Immature natural killer cell (primary cell): Measurements from ENCODE around the gene ODF4. TPM values are rescaled to one million over a fixed set of nuclear protein-coding genes. Genes with fewer than 3 reads are reported as not detected.
A peak's percentile ranks its signal among the peaks of the same experiment; 100 is the strongest.
"Not testable (repeated sequence)": the region's sequence is repeated elsewhere in the genome, so short reads cannot be mapped to it uniquely, and the experiment has no call there.

Experiments
- DNase-seq, 3 donors: peaks; one replicate each; pipeline ENCODE4 v3.0.0; 2022; ENCODE audit warnings: mixed read lengths in 1 of 3
- H3K27ac Mint-ChIP-seq, 6 donors: one replicate each; pipeline ENCODE4 v1.8.0; 2020; ENCODE audit warnings: mixed read lengths in 6 of 6, mild to moderate bottlenecking in 5 of 6, inconsistent platforms in 4 of 6, moderate library complexity in 3 of 6
- H3K27me3 Mint-ChIP-seq, 3 donors: one replicate each; pipeline ENCODE4 v1.8.0; 2020 to 2021; ENCODE audit warnings: low read depth in 3 of 3, mild to moderate bottlenecking in 3 of 3, mixed read lengths in 3 of 3, moderate library complexity in 3 of 3, inconsistent platforms in 1 of 3
- H3K36me3 Mint-ChIP-seq, 3 donors: one replicate each; pipeline ENCODE4 v1.8.0; 2020; ENCODE audit warnings: mixed read lengths in 3 of 3, inconsistent platforms in 2 of 3, mild to moderate bottlenecking in 2 of 3
- H3K4me1 Mint-ChIP-seq, 2 donors: one replicate each; pipeline ENCODE4 v1.8.0; 2020; ENCODE audit warnings: inconsistent platforms in 2 of 2, mild to moderate bottlenecking in 2 of 2, mixed read lengths in 2 of 2, moderate library complexity in 1 of 2
- H3K4me3 Mint-ChIP-seq, 5 donors: one replicate each; pipeline ENCODE4 v1.8.0; 2020; ENCODE audit warnings: mild to moderate bottlenecking in 5 of 5, mixed read lengths in 5 of 5, inconsistent platforms in 3 of 5, moderate library complexity in 3 of 5
- H3K9me3 Mint-ChIP-seq, 6 donors: one replicate each; pipeline ENCODE4 v1.8.0; 2020; ENCODE audit warnings: mild to moderate bottlenecking in 6 of 6, mixed read lengths in 6 of 6, inconsistent platforms in 4 of 6, moderate library complexity in 3 of 6
- polyA plus RNA-seq, 3 donors: library from polyadenylated mRNA; unstranded; fragments of 300-500 nt; fragmentation: Illumina TruSeq; gene quantifications; one replicate each; pipeline ENCODE4 v1.2.3, GENCODE V29; 2021

The ODF4 gene
- polyA plus RNA-seq, 3 donors from 2014 or later: not detected

DNA sequence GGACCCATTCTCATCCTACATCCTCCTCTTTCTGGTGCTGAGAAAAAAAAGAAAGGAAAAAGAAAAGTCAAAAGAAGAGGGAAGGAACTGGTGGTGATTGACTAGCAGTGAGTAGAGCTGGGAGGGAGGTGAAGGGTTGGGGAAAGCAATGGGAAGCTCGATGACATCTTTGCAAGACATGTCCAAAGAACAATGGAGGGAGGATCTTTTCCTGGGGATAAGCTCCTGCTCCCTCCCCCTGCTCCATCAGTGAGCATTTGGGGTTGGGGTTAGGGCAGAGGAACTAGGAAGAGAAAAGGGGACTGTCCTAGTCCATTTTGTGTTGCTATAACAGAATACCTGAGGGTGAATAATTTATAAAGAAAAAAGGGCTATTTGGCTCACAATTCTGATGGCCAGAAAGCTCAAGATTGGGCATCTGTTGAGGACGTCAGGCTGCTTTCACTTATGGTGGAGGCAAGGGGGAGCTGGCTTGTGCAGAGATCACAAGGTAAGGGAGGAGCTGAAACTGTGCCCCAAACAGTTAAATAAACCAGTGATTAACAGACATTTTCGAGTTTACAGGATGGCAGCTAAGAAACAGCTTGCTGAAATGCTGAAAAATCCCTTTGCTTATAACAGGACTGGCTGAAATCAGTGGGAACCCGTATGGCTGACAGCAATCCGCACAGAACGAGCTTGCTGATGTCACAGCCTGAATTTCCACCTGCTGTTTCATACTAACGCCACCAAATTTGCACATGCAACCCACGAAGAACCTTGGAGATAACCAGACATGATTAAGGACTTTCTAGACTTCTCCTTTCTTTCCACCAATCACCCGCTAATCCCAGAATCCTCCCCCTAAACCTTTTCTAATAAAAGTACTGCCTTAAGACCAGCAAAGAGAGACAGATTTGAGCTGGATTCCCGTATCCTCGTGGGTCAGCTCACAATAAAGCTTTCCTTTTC lies 1.6 kb upstream of the ODF4 start:
- Mint-ChIP-seq H3K4me3 (peak overlapping the region in 3 of 5 donors; percentile 2 to 24 (median 21)), H3K9me3 (no peaks in the 10 kb centered on the region), H3K36me3 (no peaks in the 10 kb centered on the region), H3K27me3 (peaks cover 0 to 11% (median 6%) of the 10 kb centered on the region in 3 donors), H3K4me1 (peaks cover 8 to 10% of the 10 kb centered on the region in 2 donors), H3K27ac (peak overlapping the region in 1 of 6 donors; percentile 23)
- DNase-seq: no peak

DNA sequence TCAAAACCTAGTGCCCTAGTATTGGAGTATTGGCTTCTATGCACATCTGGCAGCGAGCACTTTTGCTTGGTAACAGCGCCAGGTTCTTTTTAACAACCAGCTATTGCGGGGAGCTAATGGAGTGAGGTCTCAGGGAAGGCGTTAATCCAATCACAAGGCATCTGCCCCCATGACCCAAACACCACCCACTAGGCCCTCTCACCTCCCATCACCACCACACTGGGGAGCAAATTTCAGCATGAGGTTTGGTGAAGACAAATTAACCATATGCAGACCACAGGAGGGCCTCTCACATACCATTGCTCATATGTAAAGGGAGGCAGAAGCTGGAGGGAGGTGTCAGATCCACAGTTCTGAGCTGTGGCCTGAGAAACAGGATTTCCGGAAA lies 893 bp upstream of the ODF4 start:
- H3K27me3 Mint-ChIP-seq: peaks cover 0 to 8% (median 6%) of the 10 kb centered on the region in 3 donors
- peaks cover 8 to 10% of the 10 kb centered on the region in 2 donors for H3K4me1 Mint-ChIP-seq
- H3K27ac Mint-ChIP-seq: no peak overlapping the region
- H3K36me3 Mint-ChIP-seq: no peaks in the 10 kb centered on the region
- no peaks in the 10 kb centered on the region for H3K9me3 Mint-ChIP-seq
- no peak overlapping the region for H3K4me3 Mint-ChIP-seq
- no peak for DNase-seq

DNA sequence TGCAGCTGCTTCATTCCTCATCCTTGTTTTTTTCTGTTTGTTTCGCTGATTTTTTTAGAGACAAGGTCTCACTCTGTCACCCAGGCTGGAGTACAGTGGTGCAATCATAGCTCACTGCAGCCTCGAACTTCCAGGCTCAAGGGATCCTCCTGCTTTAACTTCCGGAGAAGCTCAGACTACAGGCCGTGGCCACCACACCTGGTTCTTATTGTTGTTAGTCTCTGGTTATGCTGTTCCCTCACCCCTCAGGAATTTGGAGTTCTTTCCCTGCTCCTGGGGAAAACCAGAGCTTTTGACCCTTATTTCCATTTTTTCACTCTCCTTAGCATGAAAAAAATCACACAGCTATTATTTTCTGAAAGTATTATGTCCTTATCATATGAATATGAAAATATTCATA lies 1.8 kb downstream of the ODF4 start:
- DNase-seq: no peak
- Mint-ChIP-seq H3K27me3 (peaks cover 3 to 6% (median 6%) of the 10 kb centered on the region in 3 donors), H3K4me1 (peaks cover 8 to 10% of the 10 kb centered on the region in 2 donors), H3K36me3 (no peaks in the 10 kb centered on the region), H3K27ac (no peak overlapping the region), H3K4me3 (no peak overlapping the region), H3K9me3 (no peaks in the 10 kb centered on the region)

DNA sequence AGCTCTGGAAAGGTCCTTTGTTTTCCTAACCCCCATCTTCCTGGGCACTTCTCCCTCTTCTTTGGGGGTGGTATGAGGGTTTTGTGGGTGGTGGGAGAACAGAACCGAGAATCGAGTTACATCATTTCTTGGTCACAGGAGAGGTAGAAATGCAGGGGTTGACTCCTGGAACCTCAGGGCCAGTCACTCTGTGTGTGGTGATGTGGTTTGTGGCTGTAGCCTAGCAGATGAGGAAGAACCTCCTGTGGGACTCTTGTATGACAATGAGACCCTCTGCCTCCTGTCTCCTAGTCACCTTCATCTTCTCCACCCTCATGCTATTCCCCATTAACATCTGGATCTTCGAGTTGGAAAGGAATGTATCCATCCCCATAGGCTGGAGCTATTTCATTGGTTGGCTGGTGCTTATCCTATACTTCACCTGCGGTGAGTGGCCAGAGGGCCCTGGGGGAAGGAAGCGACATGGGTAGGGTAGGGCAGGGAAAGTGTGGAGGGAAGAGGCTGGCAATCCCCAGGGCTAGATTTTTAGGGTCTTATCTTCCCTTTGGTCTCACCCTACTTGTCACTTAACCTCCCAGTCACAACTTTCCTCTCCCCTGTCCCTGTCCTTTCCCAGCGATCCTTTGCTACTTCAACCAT lies 5.5 kb downstream of the ODF4 start:
- H3K27ac Mint-ChIP-seq: no peak overlapping the region
- H3K9me3 Mint-ChIP-seq: no peaks in the 10 kb centered on the region
- H3K36me3 Mint-ChIP-seq: no peaks in the 10 kb centered on the region
- no peaks in the 10 kb centered on the region for H3K4me1 Mint-ChIP-seq
- no peak overlapping the region for H3K4me3 Mint-ChIP-seq
- H3K27me3 Mint-ChIP-seq: peaks cover 2 to 7% (median 5%) of the 10 kb centered on the region in 3 donors
- DNase-seq: no peak

DNA sequence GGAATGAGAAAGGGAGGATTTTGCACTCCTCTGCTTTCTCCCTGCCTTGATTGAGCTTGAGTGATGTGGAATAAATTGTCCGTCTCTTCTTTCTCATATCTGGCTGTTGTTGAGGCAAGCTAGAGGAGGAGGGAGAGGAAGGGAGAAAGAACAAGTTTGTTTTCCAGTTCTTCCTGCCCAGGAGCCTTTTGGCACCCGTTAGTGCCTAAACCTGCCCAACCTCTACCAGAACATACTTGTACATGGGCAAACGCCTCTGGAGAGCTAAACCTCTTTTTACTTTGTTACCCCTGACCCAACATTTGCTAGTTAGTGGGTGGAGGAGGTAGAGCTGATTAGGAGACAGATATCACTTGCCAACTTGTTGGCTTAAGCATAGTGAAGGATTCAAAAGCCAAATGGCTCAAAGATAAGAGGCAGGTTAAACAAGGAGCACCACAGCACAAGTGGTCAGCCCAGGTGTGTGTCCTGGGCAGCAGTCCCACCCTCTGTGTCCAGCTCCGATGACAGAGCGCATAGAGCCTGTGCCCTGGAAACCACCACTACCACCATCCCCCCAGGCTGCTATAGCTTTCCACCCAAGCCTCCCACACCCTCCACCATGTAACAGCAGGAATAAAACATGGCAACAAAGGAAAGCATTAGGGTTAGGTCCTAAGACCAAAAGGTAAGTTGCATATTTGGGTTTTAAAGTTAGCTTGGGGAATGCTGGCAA lies 6.5 kb downstream of the ODF4 start:
- Mint-ChIP-seq H3K27me3 (peaks cover 2 to 8% (median 7%) of the 10 kb centered on the region in 3 donors), H3K9me3 (no peaks in the 10 kb centered on the region), H3K27ac (no peak overlapping the region), H3K4me3 (no peak overlapping the region), H3K4me1 (no peaks in the 10 kb centered on the region), H3K36me3 (no peaks in the 10 kb centered on the region)
- DNase-seq: no peak

DNA sequence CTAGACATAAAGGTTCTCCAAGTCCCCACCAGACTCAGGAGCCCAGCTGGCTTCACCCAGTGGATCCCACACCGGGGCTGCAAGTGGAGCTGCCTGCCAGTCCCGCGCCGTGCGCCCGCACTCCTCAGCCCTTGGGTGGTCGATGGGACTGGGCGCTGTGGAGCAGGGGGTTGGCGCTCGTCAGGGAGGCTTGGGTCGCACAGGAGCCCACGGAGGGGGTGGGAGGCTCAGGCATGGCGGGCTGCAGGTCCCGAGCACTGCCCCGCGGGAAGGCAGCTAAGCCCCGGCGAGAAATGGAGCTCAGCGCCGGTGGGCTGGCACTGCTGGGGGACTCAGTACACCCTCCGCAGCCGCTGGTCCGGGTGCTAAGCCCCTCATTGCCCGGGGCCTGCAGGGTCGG lies 7.4 kb downstream of the ODF4 start:
- not testable (repeated sequence) for H3K36me3 Mint-ChIP-seq, H3K9me3 Mint-ChIP-seq, H3K27ac Mint-ChIP-seq, H3K4me3 Mint-ChIP-seq, H3K4me1 Mint-ChIP-seq, H3K27me3 Mint-ChIP-seq, DNase-seq

DNA sequence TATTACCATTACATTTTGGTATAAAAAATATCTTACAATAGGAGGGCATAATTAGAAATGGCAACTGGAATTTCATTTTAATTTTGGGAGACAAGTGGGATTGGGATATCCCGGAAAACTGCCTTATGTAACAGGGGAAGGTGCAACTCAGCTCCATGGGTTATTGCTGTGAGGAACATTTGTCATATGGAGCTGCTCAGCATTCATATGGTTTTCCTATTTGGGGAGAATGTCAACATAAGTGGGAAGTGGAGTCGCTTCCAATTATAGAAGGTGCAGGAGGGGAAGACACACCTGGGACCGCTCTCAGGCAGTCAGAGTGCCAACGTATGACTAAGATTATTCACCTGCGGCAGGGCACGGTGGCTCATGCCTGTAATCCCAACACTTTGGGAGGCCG lies 10.7 kb downstream of the ODF4 start:
- no peaks in the 10 kb centered on the region for H3K36me3 Mint-ChIP-seq
- no peak overlapping the region for H3K4me3 Mint-ChIP-seq
- H3K9me3 Mint-ChIP-seq: no peaks in the 10 kb centered on the region
- DNase-seq: no peak
- H3K27me3 Mint-ChIP-seq: peaks cover 0 to 7% (median 5%) of the 10 kb centered on the region in 3 donors
- H3K27ac Mint-ChIP-seq: no peak overlapping the region
- H3K4me1 Mint-ChIP-seq: no peaks in the 10 kb centered on the region

DNA sequence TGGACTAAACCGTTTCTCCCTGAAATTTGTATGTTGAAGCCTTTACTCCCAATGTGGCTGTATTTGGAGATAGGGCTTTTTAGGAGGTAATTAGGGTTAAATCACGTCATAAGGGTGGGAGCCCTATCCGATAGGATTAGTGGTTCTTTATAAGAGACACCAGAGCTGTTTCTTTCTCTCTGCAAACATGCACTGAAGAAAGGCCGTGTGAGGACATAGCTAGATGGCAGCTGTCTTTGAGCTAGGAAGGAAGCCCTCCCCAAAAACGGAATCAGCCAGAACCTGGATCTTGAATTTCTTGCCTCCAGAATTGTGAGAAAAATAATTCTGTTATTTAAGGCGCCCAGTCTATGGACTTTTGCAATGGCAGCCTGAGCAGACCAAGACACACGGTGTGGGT lies 14.1 kb downstream of the ODF4 start:
- Mint-ChIP-seq H3K4me3 (no peak overlapping the region), H3K27ac (no peak overlapping the region), H3K36me3 (peaks cover 0 to 2% (median under 1%) of the 10 kb centered on the region in 3 donors), H3K4me1 (no peaks in the 10 kb centered on the region), H3K27me3 (peaks cover 0 to 3% (median 2%) of the 10 kb centered on the region in 3 donors), H3K9me3 (no peaks in the 10 kb centered on the region)
- no peak for DNase-seq

DNA sequence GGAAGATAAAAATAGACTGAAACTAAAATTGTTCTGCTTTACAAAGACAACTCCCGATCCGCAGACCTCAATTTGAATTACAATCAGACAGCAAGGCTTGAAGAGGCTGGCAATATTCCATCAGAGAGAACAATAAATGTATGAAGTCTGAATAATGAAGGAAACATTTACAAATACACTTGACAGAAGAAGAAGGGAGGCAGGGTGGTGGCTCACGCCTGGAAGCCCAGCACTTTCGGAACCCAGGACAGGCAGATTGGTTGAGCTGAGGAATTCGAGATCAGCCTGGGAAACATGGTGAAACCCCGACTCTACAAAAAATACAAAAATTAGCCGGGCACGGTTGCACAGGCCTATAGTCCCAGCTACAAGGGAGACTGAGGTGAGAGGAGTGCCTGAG lies 14.6 kb downstream of the ODF4 start:
- no peak for DNase-seq
- Mint-ChIP-seq H3K4me3 (no peak overlapping the region), H3K27ac (no peak overlapping the region), H3K9me3 (no peaks in the 10 kb centered on the region), H3K36me3 (peaks cover 0 to 4% (median 3%) of the 10 kb centered on the region in 3 donors), H3K27me3 (peaks cover 0 to 3% (median 2%) of the 10 kb centered on the region in 3 donors), H3K4me1 (no peaks in the 10 kb centered on the region)

DNA sequence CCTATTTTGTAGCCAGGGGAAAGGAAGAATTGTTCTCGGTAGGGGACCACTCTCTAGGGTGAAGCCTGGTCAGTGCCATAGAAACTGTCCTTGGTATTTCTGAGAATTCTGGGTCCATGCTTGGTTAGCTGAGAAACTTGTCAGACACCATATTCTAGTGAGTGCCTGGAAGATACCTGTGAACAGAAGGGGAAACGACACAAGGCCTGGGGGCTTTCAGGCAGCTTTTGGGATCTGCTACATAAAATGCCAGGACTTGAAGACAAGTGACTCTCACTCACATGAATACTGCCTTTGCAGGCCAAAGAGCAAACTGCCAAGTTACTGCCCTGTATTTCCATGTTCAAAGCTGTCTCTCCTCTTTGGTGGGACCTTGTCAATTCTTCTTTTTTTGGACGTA lies 18.3 kb downstream of the ODF4 start:
- H3K36me3 Mint-ChIP-seq: peaks cover 2 to 4% (median 3%) of the 10 kb centered on the region in 3 donors
- peaks cover 0 to 6% of the 10 kb centered on the region in 2 donors for H3K4me1 Mint-ChIP-seq
- H3K27ac Mint-ChIP-seq: no peak overlapping the region
- H3K4me3 Mint-ChIP-seq: no peak overlapping the region
- H3K27me3 Mint-ChIP-seq: no peaks in the 10 kb centered on the region
- DNase-seq: no peak
- H3K9me3 Mint-ChIP-seq: no peaks in the 10 kb centered on the region

DNA sequence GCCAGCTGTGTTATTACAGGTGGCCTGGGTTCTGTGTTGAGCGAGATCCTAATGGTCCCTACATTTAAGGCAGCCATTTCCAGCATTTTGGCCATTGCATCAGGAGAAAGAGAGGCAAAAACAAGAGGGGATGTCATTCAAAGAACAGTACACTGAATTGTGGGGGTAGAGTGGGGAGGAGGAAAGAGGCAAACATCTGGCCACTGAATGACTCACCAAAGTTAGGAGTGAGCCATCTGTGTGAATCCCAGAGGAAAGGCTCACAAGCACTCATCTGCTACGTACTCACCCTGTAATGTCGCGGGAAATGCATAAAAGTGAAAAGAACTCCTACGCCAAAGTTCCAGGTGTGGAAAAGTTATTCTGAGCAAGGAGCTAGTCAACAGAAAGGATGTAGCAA lies 20.1 kb downstream of the ODF4 start:
- H3K36me3 Mint-ChIP-seq: peaks cover 3 to 4% (median 4%) of the 10 kb centered on the region in 3 donors
- H3K9me3 Mint-ChIP-seq: no peaks in the 10 kb centered on the region
- H3K4me3 Mint-ChIP-seq: no peak overlapping the region
- no peaks in the 10 kb centered on the region for H3K27me3 Mint-ChIP-seq
- peaks cover 0 to 6% of the 10 kb centered on the region in 2 donors for H3K4me1 Mint-ChIP-seq
- peak overlapping the region in 1 of 6 donors; percentile 63 for H3K27ac Mint-ChIP-seq
- DNase-seq: no peak

DNA sequence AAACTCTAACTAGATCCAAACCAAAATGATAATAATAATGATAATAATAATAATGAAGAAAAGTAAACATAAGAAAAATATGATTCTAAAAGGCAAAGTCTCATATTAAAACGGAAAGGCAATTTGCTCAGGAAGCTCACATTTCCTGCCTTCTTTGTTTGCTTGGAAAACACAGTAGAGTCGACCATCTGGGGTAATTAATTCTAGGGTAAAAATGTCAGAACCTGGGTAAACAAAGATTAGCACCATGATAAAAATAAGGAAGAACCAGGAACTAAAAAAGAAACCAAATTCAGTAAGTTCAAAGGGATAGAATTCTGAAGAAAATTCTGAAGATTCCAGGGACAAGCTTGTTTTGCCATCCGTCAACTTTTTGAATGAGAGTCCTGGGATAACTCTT lies 20.6 kb downstream of the ODF4 start:
- Mint-ChIP-seq H3K4me3 (no peak overlapping the region), H3K36me3 (peaks cover 3 to 4% (median 4%) of the 10 kb centered on the region in 3 donors), H3K4me1 (peaks cover 0 to 6% of the 10 kb centered on the region in 2 donors), H3K27ac (no peak overlapping the region), H3K27me3 (no peaks in the 10 kb centered on the region), H3K9me3 (no peaks in the 10 kb centered on the region)
- no peak for DNase-seq

DNA sequence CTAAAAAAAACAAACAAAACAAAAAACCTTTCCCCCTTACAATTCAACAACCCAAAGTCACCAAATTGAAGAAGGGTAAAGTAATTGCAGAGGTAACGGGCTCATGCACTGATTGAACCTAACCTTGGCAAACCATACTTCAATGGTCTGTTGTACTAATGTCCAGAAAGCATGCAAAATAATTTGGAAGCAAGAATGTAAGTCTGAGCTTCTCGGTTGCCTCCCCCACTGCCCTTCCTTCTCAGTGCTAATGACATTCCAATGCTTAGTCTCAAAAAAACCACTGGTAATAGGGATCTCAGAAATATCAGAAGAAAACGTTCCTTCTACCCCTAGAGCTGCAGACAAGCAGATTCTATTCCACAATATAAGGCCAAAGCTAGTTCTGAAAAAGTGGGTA lies 21.1 kb downstream of the ODF4 start:
- no peak for DNase-seq
- Mint-ChIP-seq H3K9me3 (no peaks in the 10 kb centered on the region), H3K4me3 (no peak overlapping the region), H3K4me1 (peaks cover 0 to 6% of the 10 kb centered on the region in 2 donors), H3K27ac (peak overlapping the region in 1 of 6 donors; percentile 57), H3K36me3 (peaks cover 3 to 4% (median 4%) of the 10 kb centered on the region in 3 donors), H3K27me3 (no peaks in the 10 kb centered on the region)
